Measurements from ENCODE around the gene XPNPEP3. TPM values are rescaled to one million over a fixed set of nuclear protein-coding genes. Genes with fewer than 3 reads are reported as not detected.

XPNPEP3 gene
- total and polyA plus RNA-seq, 10 donors, result 3.2 to 22.7 (median 12.7) TPM

DNA sequence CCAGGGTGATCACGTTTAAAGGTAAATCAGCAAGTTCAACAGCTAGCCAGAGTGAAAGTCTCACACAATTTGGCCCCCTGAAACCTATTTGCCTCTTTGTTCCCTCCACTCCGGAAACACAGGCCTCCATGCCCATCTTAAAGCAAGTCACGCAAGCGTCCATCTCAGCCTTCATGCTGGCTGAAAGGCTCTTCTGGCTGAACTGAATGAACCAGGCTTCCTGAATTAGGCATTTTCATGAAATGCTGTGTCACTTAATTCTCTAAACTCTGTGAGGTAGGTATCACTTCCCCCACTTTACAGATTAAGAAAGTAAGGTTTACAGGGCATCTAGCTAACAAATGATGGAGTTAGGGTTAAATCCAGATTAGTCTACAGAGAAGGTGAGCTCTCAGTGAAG lies 39.2 kb upstream of the XPNPEP3 start:
- Histone ChIP-seq H3K27me3 (replicated peaks in 1 of 7) (no peaks in the 10 kb centered on the region), H3K36me3 (peaks cover 0 to 20% (median under 1%) of the 10 kb centered on the region in 6 donors), H3K4me3 (peak overlapping the region in 3 of 8 donors; percentile 98 to 99 (median 99)), H3K9me3 (no peaks in the 10 kb centered on the region), H3K27ac (no peak overlapping the region), H3K4me1 (peaks cover 17 to 49% (median 28%) of the 10 kb centered on the region in 6 donors)
- no peak for TF ChIP-seq POLR2AphosphoS5 (IDR thresholded peaks at IDR 0.05)
- TF ChIP-seq POLR2A (IDR thresholded peaks at IDR 0.05), result no peak
- TF ChIP-seq, protein P1, sequence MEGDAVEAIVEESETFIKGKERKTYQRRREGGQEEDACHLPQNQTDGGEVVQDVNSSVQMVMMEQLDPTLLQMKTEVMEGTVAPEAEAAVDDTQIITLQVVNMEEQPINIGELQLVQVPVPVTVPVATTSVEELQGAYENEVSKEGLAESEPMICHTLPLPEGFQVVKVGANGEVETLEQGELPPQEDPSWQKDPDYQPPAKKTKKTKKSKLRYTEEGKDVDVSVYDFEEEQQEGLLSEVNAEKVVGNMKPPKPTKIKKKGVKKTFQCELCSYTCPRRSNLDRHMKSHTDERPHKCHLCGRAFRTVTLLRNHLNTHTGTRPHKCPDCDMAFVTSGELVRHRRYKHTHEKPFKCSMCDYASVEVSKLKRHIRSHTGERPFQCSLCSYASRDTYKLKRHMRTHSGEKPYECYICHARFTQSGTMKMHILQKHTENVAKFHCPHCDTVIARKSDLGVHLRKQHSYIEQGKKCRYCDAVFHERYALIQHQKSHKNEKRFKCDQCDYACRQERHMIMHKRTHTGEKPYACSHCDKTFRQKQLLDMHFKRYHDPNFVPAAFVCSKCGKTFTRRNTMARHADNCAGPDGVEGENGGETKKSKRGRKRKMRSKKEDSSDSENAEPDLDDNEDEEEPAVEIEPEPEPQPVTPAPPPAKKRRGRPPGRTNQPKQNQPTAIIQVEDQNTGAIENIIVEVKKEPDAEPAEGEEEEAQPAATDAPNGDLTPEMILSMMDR (IDR thresholded peaks at IDR 0.05 in 8 of 11, conservative IDR thresholded peaks at IDR 0.05 in 3 of 11), result no peak
- WGBS, 5 donors, result 84 to 90% (median 87%) methylated on average over 4 of the region's 4 CpGs
- intact Hi-C loops (cut with DNase I; ENCODE audit: low total_unique reads), result no loop called here
- no peak for DNase-seq

DNA sequence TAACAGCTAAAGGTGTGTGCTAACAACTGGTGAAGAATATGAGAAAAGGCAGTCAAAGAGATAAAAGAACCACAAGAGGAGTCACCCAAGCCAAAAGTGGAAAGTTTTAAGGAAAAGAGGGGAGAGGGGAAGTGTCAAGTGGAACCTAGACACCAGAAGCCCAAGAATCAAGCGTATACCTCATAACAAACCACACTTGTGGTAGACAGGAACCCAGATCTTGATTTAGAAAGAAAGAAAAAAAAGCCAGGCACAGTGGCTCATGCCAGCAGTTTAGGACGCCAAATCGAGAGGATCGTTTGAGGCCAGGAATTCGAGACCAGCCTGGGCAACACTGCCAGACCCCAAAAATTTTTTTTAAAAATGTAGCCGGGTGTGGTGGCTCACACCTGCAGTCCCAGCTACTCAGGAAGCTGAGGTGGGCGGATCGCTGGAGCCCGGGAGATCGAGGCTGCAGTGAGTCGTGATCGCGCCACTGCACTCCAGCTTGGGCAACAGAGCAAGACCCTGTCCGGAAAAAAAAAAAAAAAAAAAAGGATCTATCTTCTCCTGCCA lies 38.7 kb upstream of the XPNPEP3 start:
- peak overlapping the region in 3 of 8 donors; percentile 84 to 89 (median 86) for H3K27ac ChIP-seq
- intact Hi-C loops (cut with DNase I; ENCODE audit: low total_unique reads), result no loop called here
- WGBS, 5 donors, result 7 to 21% (median 11%) methylated on average over 13 to 14 of the region's 14 CpGs
- peak overlapping the region; percentile 86 to 99 (median 98) for H3K4me3 ChIP-seq
- DNase-seq, result no peak
- H3K4me1 ChIP-seq, result peaks cover 17 to 49% (median 28%) of the 10 kb centered on the region in 6 donors
- no peak for TF ChIP-seq POLR2AphosphoS5 (IDR thresholded peaks at IDR 0.05)
- TF ChIP-seq POLR2A (IDR thresholded peaks at IDR 0.05), result no peak
- TF ChIP-seq, protein P1 (IDR thresholded peaks at IDR 0.05 in 8 of 11, conservative IDR thresholded peaks at IDR 0.05 in 3 of 11), result no peak
- no peaks in the 10 kb centered on the region for H3K9me3 ChIP-seq
- H3K36me3 ChIP-seq, result peaks cover 0 to 23% (median 3%) of the 10 kb centered on the region in 6 donors
- no peaks in the 10 kb centered on the region for H3K27me3 ChIP-seq (replicated peaks in 1 of 7)

DNA sequence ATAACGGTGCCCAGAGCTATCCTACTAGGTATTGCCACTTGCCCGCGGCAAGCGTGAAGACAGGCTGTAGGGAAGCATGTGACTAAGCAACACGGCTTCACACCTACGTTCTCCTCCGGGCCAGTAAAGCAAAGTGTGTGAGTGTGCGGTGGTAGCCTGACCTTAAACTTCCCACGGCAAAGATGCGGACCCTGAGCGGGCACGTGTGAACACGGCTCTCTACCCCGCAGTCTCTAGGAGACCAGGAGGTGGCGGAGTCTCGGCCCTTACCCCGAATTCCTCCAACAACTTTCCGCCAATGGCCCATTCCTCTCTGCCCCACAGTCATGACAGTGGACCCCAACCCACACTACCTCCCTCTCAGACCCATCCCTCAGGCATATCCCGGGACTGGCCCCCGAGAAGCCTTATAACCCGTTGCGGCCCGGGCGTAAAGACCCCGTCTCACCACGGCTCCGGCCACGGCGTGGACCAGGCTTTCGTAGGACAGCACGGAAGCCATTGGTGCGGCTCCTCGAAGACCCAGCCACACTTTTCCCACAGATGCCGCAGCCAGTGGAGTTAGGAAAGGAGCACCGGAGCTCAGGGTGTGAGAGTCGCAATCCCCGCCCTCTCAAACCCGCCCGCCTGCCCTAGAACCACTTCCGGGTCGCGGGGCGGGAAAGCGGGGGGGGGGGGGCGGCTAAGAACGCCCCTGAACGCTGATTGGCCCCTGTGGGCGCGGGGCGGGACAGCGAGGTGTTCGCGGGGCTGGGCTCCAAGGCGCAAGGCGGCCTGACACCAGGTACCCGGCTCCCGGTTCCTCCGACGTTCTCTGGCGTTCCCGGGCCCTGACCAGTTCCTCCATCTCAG lies 38.0 kb upstream of the XPNPEP3 start, which contains the start of gene SLC25A17:
SLC25A17 (minus strand) TSS at position 600 of the 852 bp plus-strand sequence; CDS start at position 502, 98 bp downstream.
- Histone ChIP-seq H3K4me1 (peaks cover 17 to 49% (median 28%) of the 10 kb centered on the region in 6 donors), H3K36me3 (peaks cover 0 to 24% (median 6%) of the 10 kb centered on the region in 6 donors), H3K27ac (peak within 1 kb of the TSS; percentile 64 to 89 (median 84)), H3K9me3 (no peaks in the 10 kb centered on the region), H3K27me3 (replicated peaks in 1 of 7) (no peaks in the 10 kb centered on the region), H3K4me3 (peak within 1 kb of the TSS; percentile 86 to 99 (median 98))
- TF ChIP-seq POLR2AphosphoS5 (IDR thresholded peaks at IDR 0.05) (peak; percentile 83 to 87 (median 84)), POLR2A (IDR thresholded peaks at IDR 0.05) (no peak)
- TF ChIP-seq, protein P1 (IDR thresholded peaks at IDR 0.05 in 8 of 11, conservative IDR thresholded peaks at IDR 0.05 in 3 of 11), result peak in 8 of 11 experiments; percentile 17 to 53 (median 33)
- intact Hi-C loops (cut with DNase I; ENCODE audit: low total_unique reads), result no loop called here
- 0 to 1% (median 0%) methylated on average over 34 to 60 of the region's 61 CpGs for WGBS, 5 donors
- peak; percentile 97 for DNase-seq

Data from spleen (tissue), 11 donors.